ENCODE data around the gene NCOR1.
A peak's percentile ranks its signal among the peaks of the same experiment; 100 is the strongest.
"Not testable (repeated sequence)": the region's sequence is repeated elsewhere in the genome, so short reads cannot be mapped to it uniquely, and the experiment has no call there.

Gene NCOR1

DNA sequence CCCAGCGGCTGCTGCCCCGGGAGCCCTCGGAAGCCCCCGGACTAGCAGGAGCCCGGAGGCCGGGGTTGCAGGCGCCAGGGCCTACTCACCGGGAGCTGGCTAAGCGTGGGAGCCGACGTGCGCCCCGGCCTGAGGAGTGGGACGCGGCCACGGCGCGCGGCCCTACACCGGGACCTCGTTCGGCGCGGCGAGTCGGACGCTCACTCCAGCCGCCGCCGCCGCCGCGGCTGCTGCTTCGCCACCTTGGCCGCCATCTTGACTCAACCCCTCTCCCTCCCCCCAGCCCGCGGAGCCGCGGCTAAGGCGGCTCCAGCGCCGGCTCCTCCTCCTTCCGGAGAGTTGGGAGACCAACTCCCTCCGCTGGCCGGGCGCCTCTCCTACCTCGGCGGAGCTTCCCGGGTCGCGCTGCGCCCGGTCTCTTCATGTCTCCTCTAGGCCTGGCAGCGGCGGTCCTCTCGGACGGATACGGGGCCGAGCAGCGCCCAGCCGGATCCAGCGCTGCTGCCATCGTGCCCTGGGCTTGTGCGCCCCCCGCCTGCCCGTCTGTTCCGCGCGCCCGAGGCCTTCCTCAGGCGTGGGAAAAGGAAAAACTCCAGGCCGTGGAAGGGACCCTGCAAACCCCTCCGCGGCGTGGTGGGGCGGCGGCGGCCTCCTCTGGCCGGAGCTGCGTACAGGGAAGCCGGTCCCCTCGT is at the start of gene NCOR1:
TSS of gene NCOR1 (minus strand) at position 262 of the 692 bp plus-strand sequence. CDS start 20,965 bp downstream, outside the sequence.
- peak; percentile 87 to 91 for DNase-seq

DNA sequence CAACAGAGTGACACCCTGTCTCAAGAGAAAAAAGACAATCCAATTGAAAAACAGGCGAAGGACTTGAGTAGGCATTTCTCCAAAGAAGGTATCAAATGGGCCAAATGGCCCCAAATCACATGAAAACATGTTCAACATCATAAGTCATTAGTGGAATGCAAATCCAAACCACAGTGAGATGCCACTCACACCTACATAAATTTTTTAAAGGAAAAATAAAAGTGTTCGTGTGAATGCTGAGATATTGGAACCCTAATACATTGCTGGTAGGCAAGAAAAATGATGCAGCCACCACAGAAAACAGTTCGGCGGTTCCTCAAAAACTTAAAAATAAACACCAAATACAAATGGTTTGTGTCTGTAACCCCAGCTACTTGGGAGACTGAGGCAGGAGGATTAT is 46.9 kb upstream of the NCOR1 start:
- DNase-seq, result no peak

DNA sequence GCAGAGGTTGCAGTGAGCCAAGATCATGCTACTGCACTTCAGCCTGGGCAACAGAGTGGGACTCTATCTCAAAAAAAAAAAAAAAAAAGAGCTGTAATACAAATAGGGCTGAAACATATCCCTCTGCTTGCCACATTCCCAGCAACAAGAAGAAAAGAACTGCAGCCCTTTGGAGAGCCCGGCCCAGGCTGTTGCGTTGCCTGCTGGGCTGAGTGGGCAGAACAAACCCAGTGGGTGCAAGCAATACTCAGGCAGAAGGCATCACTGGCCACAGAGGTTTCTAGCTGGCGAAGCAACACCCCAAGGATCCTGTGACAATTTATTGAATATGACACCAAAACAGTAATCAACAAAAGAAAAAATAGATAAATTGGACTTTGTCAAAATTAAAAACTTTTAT is 45.7 kb upstream of the NCOR1 start:
- no peak for DNase-seq

DNA sequence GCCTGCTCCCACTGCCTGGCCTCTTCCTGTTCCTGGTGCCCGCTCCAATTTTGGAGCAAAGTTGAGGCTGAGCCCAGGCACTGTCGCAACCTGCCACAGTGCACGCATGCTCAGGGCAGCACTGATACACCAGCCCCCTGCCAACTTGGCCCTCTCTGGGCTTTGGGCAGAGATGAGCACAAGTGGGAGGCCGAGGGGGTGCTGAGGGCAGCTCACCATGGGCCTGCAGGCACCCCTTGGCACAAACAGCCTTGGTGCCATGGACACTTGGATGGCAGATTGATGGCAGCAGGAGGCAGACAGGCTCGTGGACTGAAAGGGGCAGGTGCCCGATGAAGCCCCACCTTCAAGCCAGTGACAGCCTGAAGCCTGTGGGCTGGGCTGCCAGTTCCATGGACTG is 44.6 kb upstream of the NCOR1 start:
- no peak for DNase-seq

DNA sequence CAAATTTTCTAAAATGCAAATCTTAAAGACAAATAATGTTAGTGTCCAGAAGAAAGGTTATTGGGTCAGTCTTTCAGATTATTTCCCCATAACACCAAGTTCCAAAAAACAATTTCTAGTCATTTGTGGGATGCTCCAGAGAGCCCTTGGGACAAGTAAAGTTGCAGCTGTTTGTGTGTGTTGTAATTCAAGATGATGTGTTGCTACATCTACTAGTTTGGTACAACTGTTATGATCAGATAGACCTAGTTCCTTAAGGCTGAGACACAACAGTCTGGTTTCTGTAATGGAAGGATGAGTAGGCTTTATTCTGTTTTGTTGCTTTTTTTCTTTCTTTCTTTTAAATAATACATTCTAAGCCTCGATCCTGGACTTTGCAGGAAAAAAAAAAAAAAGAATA is 43.6 kb upstream of the NCOR1 start:
- no peak for DNase-seq

DNA sequence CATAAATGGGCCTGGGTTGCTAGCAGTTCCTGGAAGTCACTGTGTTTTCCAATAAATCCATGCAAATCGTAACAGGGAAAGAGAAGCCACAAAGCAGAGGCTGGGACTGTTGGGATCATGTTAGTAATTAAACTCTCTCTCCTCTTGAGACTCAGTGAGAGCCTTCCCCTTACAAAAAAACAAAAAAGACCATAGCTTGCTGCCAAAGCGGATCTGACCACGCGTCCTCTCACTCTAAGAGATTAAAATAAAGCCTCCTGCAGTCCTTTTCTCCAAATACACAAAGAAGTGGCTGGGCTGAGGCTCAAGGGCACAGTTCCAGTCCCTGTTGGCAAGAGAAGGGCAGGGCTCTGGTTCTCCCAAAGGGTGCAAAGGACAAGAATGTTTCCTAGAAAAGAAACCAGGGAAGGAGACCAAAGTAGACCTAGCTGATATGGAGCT is 40.2 kb upstream of the NCOR1 start:
- no peak for DNase-seq

DNA sequence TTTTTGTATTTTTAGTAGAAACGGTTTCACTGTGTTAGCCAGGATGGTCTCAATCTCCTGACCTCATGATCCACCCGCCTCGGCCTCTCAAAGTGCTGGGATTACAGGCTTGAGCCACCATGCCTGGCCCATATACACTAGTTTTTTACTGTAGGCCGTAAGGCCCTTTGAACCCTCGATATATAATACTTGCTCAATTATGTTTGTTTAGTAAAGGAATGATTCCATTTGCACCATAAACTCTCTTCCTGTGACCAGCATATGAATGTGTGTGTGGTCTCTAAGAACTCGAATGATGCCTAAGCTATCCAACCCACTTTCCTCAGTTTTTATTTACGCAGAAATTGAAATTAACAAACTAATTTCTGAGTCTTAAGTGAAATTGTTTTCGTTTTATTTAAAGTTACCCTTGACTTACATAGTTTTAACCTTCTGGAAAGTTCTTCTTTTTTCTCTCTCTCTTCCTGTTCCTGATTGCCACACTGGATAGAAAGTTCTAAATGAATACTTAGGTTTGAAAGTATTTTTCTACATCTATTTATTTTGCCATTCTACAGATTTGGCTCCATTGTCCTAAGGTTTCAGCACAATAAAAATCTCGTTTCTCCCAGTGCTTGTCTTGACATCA is 39.6 kb upstream of the NCOR1 start:
- no peak for DNase-seq

DNA sequence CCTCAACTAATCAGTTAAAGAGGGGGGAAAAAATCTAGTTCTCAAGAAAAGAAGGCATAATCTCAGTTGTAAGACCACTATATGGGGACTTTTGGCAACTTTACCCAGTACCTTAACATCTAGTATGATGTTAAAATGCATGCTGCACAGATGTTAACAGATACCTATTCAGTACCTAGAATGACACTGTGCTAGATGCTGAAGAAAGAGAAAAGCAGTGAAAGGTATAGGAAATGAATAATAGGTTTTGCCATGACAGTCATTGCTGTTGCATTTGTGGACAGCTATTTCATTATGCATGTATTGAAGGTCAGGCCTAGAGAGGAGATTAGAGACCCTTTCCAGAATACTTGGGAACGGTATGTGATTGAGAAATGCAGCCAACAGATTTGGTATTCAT is 36.2 kb upstream of the NCOR1 start:
- DNase-seq, result no peak

DNA sequence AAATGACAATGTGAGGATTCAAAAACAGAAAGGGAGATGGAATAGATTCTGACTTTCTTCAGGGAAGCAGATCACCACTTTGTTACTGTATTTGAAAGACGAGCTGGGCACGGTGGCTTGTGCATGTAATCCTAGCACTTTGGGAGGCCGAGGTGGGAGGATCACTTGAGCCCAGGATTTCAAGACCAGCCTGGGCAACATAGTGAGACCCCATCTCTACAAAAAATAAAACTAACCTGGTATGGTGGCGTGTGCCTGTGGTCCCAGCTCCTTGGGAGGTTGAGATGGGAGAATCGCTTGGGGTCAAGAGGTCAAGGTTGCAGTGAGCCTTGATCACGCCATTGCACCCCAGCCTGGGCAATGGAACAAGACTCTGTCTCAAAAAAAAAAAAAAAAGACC is 35.7 kb upstream of the NCOR1 start:
- no peak for DNase-seq

DNA sequence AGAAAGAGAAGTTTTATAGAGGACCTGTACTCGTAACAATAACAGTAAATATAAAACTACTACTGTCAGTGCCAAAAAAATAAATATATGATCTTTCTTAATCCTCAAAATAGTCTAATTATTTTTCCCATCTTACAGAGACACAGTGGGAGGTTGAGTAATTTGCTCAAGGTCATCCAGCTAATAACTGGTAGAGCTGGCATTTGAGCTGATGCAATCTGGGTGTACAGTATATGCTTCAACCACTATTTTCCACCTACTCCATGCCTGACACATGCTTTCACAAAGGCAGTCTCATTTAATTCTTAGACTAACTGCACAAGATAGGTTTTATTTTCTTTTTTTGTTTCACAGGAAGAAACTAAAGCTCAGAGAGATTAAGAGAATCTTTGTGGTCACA is 35.3 kb upstream of the NCOR1 start:
- no peak for DNase-seq

DNA sequence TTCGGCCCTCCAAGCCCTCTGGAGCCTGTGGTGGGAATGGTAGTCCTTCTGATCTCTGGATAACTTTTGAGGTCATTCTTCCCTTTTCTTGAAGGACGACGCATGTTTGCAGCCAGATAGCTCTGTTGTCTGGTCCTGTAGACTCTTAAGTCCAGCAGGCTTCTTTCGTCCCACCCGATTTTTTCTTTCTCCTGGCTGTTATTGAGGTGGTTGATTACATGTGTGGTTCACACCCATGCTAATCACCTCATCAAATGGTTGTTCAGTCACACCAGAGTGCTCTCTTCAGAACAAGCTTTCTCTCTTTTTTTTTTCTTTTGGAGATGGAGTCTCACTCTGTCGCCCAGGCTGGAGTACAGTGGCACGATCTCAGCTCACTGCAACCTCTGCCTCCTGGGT is 32.3 kb upstream of the NCOR1 start:
- DNase-seq, result no peak

DNA sequence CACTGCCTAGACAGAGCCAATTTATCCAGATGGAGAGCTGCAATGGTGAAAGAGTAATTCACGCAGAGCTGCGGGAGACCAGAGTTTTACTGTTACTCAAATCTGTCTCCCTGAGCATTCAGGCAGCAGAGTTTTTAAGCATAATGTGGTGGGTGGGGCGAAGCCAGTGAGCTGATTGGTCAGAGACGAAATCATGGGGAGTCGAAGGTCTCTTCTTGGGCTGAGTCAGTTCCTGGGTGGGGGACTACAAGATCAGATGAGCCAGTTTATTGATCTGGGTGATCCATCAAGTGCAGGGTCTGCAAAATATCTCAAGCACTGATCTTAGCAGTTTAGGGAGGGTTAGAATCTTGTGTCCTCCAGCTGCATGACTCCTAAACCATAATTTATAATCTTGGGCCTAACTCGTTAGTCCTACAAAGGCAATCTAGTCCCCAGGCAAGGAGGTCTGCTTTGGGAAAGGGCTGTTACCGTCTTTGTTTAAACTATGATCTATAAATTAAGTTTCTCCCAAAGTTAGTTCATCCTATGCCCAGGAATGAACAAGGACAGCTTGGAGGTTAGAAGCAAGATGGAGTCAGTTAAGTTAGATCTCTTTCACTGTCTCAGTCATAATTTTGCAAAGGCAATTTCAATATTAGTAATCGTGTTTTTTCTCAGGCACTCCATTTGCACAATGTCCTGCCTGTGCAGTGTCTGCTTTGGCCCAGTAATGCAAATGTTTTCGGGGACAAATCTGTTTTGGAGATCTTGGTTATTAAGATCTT is 28.6 kb upstream of the NCOR1 start:
- peak in 1 of 2 experiments; percentile 27 for DNase-seq

DNA sequence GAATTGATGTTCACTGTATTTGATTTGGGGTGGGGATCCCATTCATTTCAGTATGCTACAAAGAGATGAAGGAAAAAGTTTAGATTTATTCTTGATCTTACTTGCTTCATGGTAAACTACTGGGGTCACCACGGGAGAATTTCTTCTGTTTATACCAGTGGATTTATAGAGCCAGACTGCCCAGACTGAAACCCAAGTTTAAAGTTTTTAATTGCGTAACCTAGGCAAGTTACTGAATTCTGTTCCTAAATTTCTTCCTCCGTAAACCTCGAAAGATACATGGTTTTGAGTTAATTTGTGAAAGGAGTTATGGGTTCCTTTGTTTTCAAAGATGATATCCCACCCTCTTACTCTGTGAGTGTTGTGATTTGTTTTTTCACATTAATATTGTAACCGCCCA is 28.1 kb upstream of the NCOR1 start:
- no peak for DNase-seq

DNA sequence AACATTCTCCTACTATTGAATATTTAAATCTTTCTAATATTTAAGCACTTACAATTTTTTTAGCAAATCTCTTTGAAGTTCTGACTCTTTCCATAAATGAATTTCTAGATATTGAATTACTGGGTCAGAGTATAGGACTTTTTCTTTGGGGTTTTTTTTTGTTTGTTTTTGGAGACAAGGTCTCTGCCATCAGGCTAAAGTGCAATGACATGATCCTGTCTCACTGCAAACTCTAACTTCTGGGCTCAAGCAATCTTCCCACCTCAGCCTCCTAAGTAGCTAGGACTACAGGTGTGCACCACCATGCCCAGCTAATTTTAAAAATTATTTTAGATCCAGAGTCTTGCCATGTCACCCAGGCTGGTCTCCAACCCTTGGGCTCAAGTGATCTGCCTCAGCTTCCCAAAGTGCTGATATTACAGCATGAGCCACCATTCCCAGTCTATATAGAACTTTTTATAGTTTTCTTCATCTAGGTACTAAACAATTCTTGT is 26.6 kb upstream of the NCOR1 start:
- no peak for DNase-seq

DNA sequence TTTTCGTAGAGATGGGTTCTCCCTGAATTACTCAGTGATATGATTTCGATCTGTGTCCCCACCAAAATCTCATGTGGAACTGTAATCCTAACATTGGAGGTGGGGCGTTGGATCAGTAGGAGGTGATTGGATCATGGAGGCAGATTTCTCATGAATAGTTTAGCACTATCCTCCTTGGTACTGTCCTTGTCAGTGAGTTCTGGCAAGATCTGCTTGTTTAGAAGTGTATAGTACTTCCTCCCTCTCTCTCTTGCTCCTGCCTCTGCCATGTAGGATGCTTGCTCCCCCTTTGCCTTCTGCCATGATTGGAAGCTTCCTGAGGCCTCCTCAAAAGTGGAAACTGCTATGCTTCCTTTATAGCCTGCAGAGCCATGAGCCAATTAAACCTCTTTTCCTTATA is 24.6 kb upstream of the NCOR1 start:
- no peak for DNase-seq

DNA sequence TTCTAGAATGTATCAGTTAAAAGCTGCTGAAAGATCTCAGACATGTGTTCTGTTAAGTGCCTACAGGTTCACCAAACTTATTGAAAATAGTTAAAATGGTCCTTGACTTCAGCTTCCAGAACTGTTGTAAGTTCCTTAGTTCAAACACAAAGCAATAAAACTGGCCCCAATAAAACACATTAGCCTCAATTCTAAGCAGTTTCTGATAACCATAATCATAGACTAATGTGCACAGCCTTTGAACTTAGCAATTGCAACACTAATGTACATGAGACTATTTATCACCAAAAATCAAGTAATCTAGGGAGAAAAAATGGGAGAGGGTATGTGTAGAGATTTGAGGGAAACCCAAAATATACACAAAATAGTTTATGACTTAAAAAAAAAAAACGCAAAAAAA is 17.1 kb upstream of the NCOR1 start:
- DNase-seq, result no peak

DNA sequence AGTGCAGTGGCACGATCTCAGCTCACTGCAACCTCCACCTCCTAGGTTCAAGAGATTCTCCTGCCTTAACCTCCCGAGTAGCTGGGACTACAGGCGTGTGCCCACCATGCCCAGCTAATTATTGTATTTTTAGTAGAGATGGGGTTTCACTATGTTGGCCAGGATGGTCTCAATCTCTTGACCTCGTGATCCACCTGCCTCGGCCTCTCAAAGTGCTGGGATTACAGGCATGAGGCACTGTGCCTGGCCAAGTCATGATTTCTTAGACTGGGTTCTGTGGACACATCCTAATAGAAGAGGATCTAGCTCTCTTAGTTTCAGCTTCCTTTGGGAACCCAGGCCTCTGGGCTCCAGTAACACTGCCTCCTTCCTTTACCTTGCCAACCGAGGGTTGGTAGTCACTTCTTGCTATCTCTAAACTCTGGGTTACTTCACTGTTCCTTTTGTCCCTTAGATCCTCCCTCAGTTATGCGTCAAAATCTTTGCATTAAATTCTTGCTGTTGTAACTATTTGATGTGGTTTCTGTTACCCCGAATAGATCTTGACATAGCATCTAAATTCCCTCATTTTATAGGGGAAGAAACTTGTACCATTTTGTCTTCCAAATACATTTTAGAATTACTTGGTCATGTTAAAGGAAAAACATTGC is 14.7 kb upstream of the NCOR1 start:
- peak in 1 of 2 experiments; percentile 8 for DNase-seq

DNA sequence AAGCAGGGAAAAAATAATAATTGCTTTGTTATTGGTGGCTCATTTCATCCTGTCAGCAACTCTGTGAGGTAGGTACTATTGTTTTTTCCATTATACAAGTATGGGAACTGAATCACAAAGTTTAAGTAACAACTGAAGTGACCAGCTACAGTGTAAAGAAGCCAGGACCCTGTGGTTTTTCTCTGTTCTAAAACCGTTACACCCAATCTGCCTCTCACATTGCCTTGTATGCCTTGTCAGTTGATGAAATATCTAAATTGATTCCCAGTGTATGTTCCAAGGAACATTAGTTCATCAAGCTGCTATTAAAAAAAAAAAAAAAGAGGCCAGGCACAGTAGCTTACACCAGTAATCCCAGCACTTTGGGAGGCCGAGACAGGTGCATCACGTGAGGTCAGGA is 7.1 kb upstream of the NCOR1 start:
- DNase-seq, result no peak

DNA sequence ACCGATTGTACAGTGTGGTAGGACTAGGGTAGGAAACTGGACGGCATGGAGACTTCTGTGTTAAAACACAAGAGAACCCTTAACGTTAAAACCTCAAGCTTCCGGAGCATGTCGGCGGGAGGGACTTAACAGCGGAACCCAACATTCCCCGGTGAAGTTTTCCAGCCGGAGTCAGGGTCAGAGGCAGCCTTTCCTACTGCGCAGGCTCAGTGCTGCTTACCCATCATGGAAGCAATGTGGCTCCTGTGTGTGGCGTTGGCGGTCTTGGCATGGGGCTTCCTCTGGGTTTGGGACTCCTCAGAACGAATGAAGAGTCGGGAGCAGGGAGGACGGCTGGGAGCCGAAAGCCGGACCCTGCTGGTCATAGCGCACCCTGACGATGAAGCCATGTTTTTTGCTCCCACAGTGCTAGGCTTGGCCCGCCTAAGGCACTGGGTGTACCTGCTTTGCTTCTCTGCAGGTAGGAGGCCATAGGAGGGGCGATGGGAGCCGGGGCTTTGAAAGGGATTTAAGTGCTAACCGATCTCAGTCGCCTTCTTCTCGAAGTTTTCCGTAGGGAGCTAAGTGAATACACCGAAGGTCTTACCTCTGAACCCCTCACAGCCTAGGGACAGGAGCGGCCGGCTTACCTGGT is 1.8 kb upstream of the NCOR1 start, which contains the start of gene PIGL:
TSS of gene PIGL (plus strand) at position 209 of the 634 bp plus-strand sequence. CDS start at position 226, 17 bp downstream.
- DNase-seq, result peak; percentile 91 to 92

DNA sequence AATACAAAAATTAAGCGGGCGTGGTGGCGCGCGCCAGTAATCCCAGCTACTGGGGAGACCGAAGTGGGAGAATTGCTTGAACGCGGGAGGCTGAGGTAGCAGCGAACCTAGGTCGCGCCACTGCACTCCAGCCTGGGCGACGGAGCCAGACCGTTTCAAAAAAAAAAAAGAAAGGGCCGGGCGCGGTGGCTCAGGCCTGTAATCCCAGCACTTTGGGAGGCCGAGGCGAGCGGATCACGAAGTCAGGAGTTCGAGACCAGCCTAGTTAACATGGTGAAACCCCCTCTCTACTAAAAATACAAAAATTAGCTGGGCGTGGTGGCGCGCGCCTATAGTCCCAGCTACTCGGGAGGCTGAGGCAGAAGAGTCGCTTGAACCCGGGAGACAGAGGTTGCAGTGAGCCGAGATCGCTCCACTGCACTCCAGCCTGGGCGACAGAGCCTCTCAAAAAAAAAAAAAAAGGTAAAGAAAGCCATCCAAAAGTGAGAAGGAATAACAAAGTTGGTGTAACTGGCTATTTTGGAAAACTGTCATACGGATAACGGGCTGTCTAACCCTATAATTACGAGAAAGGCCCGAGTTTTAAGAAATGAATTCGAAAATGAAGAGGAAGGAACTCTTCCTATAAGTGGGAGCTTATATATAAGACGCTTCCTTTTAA is 1.1 kb upstream of the NCOR1 start:
- not testable (repeated sequence) for DNase-seq

DNA sequence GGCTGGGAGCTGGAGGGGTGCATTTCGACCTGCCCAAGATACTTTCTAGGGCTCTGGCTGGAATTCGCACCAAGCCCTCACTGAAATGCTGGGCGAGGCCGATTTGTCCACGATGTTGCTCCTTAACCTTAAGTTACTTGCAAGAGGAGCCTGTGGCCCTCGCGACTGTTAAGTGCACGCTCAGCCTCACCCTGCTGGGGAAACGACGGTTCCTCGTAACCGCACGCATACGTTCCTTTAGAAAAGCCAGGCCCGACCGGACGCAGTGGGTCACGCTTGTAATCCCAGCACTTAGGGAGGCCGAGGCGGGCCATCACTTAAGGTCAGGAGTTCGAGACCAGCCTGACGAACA is 607 bp upstream of the NCOR1 start:
- DNase-seq, result peak in 1 of 2 experiments; percentile 51

DNA sequence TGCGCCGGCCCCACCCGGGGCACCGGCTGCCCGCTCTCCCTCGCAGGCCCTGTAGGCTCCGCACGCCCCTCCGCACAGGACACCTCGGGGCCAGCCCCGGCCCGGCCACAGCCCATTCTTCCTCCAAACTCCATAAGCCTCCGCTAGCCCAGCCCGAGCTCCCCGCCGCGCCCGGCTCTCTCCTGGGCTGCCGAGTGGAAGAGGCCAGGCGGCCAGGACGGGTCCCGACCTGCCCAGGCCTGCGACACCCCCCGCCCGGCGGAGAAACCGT is 397 bp downstream of the NCOR1 start:
- peak; percentile 48 to 55 for DNase-seq
